ENCODE data around the gene SUSD5. TPM values are rescaled to one million over a fixed set of nuclear protein-coding genes. Genes with fewer than 3 reads are reported as not detected.

Gene SUSD5
- polyA plus RNA-seq, 1 of the 3 experiments (the other 2 are of a cell fraction), result 1.2 TPM

- no peaks in the 10 kb centered on the region for H3K9me3 ChIP-seq
- peaks cover 0 to 5% of the 10 kb centered on the region in 2 experiments; a peak in 1 of 4 replicates for H3K4me1 ChIP-seq (ENCODE audit: control insufficient read depth in 1 of 2, insufficient read depth in 2 of 2, low read depth in 1 of 2, low read length in 1 of 2)
- H3F3A ChIP-seq (replicated peaks; ENCODE audit: insufficient read depth), result peaks cover 5% of the 10 kb centered on the region
- no peak overlapping the region for H3K27ac ChIP-seq (ENCODE audit: low read depth in 2 of 2, low read length in 1 of 2)
- H2AFZ ChIP-seq (ENCODE audit: low read depth), result no peak overlapping the region
- H3K9me2 ChIP-seq, result no peaks in the 10 kb centered on the region
- H3K4me2 ChIP-seq, result no peak overlapping the region
- WGBS (ENCODE audit: low lambda C conversion rate), result 89% methylated on average over 5 of the region's 5 CpGs
- peaks cover 13% of the 10 kb centered on the region for H4K20me1 ChIP-seq (ENCODE audit: insufficient read depth)
- H3K4me3 ChIP-seq (ENCODE audit: low read depth in 2 of 2, low read length in 1 of 2), result no peak overlapping the region
- DNase-seq, result no peak
- H3K9ac ChIP-seq, result no peak overlapping the region
- peaks cover 40% of the 10 kb centered on the region for H3K79me2 ChIP-seq (ENCODE audit: insufficient read depth)
- CTCF ChIA-PET, result interaction anchor here (1.2 to 2.8 kb wide), 2 partner anchors 9 to 250 kb away, joined by 3 to 14 read pairs; no protein-coding TSS in a partner anchor
- no peaks in the 10 kb centered on the region for H3K27me3 ChIP-seq (ENCODE audit: insufficient read depth)
- peaks cover 40 to 55% of the 10 kb centered on the region in 2 experiments for H3K36me3 ChIP-seq (replicated peaks in 1 of 2; ENCODE audit: control insufficient read depth in 1 of 2, insufficient read depth in 2 of 2, low read length in 1 of 2)
- no peak for TF ChIP-seq TCF12 (IDR thresholded peaks at IDR 0.05)
- TF ChIP-seq PBX3 (IDR thresholded peaks at IDR 0.05), result no peak
- no peak for TF ChIP-seq MEF2A (IDR thresholded peaks at IDR 0.05; ENCODE audit: borderline replicate concordance, low read depth)
- TF ChIP-seq NRF1 (IDR thresholded peaks at IDR 0.05; ENCODE audit: low read depth, low read length), result no peak
- TF ChIP-seq EZH2phosphoT487 (IDR thresholded peaks at IDR 0.05; ENCODE audit: borderline replicate concordance, low read depth), result no peak
- TF ChIP-seq GABPA (IDR thresholded peaks at IDR 0.05; ENCODE audit: low read depth), result no peak
- TF ChIP-seq RAD21 (IDR thresholded peaks at IDR 0.05; ENCODE audit: low read length), result no peak
- TF ChIP-seq FOXJ3 (CRISPR knock-in tag; IDR thresholded peaks at IDR 0.05), result no peak
- POLR2A ChIA-PET, result no interaction called here
These were observed 95.6 kb downstream of the SUSD5 start for GRCh38 chr3:33122991-33123390.

GRCh38 chr3:33119891-33120290 is 98.7 kb downstream of the SUSD5 start:
- ChIA-PET POLR2A (no interaction called here), CTCF (interaction anchor here (1.0 to 6.0 kb wide), 2 partner anchors 12 to 253 kb away, joined by 3 to 27 read pairs; no protein-coding TSS in a partner anchor)
- no peaks in the 10 kb centered on the region for H3K27me3 ChIP-seq (ENCODE audit: insufficient read depth)
- DNase-seq, result no peak
- no peak overlapping the region for H3K27ac ChIP-seq (ENCODE audit: low read depth in 2 of 2, low read length in 1 of 2)
- H3K4me2 ChIP-seq, result no peak overlapping the region
- no peaks in the 10 kb centered on the region for H3K9me3 ChIP-seq
- peaks cover 17 to 47% of the 10 kb centered on the region in 2 experiments for H3K36me3 ChIP-seq (replicated peaks in 1 of 2; ENCODE audit: control insufficient read depth in 1 of 2, insufficient read depth in 2 of 2, low read length in 1 of 2)
- H3F3A ChIP-seq (replicated peaks; ENCODE audit: insufficient read depth), result peaks cover 11% of the 10 kb centered on the region
- H3K4me3 ChIP-seq (ENCODE audit: low read depth in 2 of 2, low read length in 1 of 2), result no peak overlapping the region
- H3K9ac ChIP-seq, result no peak overlapping the region
- 86% methylated on average over 3 of the region's 3 CpGs for WGBS (ENCODE audit: low lambda C conversion rate)
- no peaks in the 10 kb centered on the region for H3K9me2 ChIP-seq
- peaks cover 0 to 9% of the 10 kb centered on the region in 2 experiments; a peak in 2 of 4 replicates for H3K4me1 ChIP-seq (ENCODE audit: control insufficient read depth in 1 of 2, insufficient read depth in 2 of 2, low read depth in 1 of 2, low read length in 1 of 2)
- H2AFZ ChIP-seq (ENCODE audit: low read depth), result no peak overlapping the region
- H3K79me2 ChIP-seq (ENCODE audit: insufficient read depth), result peaks cover 71% of the 10 kb centered on the region
- peaks cover 25% of the 10 kb centered on the region for H4K20me1 ChIP-seq (ENCODE audit: insufficient read depth)
- no peak for TF ChIP-seq USF1 (IDR thresholded peaks at IDR 0.05; ENCODE audit: borderline replicate concordance, low read depth)
- TF ChIP-seq MEF2A (IDR thresholded peaks at IDR 0.05; ENCODE audit: borderline replicate concordance, low read depth), result no peak
- no peak for TF ChIP-seq NRF1 (IDR thresholded peaks at IDR 0.05; ENCODE audit: low read depth, low read length)
- no peak for TF ChIP-seq FOXM1 (IDR thresholded peaks at IDR 0.05; ENCODE audit: low read depth)
- TF ChIP-seq REST (IDR thresholded peaks at IDR 0.05; ENCODE audit: low read depth, low read length), result no peak
- TF ChIP-seq EP300 (IDR thresholded peaks at IDR 0.05; ENCODE audit: borderline replicate concordance in 1 of 2, low read depth in 1 of 2, low read length in 1 of 2), result no peak
- TF ChIP-seq MXI1 (IDR thresholded peaks at IDR 0.05; ENCODE audit: low read depth, low read length), result no peak
- TF ChIP-seq ZBTB33 (IDR thresholded peaks at IDR 0.05; ENCODE audit: borderline replicate concordance, low read depth), result no peak
- TF ChIP-seq SMC3 (IDR thresholded peaks at IDR 0.05; ENCODE audit: low read depth, low read length), result no peak
- no peak for TF ChIP-seq RAD21 (IDR thresholded peaks at IDR 0.05; ENCODE audit: low read length)
- no peak for TF ChIP-seq IRF3 (IDR thresholded peaks at IDR 0.05; ENCODE audit: low read depth, low read length)
- TF ChIP-seq FOXJ3 (CRISPR knock-in tag; IDR thresholded peaks at IDR 0.05), result no peak
- no peak for TF ChIP-seq EZH2phosphoT487 (IDR thresholded peaks at IDR 0.05; ENCODE audit: borderline replicate concordance, low read depth)
- TF ChIP-seq TCF12 (IDR thresholded peaks at IDR 0.05), result no peak
- TF ChIP-seq JUND (IDR thresholded peaks at IDR 0.05), result no peak
- TF ChIP-seq ELF1 (IDR thresholded peaks at IDR 0.05), result no peak

All from SK-N-SH (cell line).